HEK293 (cell line): ENCODE results near the gene ZCCHC24.

ENCODE experiments used
- ELK4 ChIP-seq: IDR thresholded peaks from 2 replicates; pipeline ENCODE4 v1.6.1; 2011; ENCODE audit warnings: mild to moderate bottlenecking, low read depth, low read length, borderline replicate concordance
- GLI4 ChIP-seq: fragments of 450-650 bp; formaldehyde crosslinking; IDR thresholded peaks from 2 replicates; pipeline ENCODE4 v1.5.1; 2016; ENCODE audit warnings: missing biosample characterization, missing genetic modification characterization
- HOXC10 ChIP-seq: sonication (generic); formaldehyde crosslinking; IDR thresholded peaks from 2 replicates; pipeline ENCODE4 v1.8.1; 2023; ENCODE audit warnings: mild to moderate bottlenecking, missing genetic modification reagents
- KLF1 ChIP-seq: fragments of 450-650 bp; formaldehyde crosslinking; IDR thresholded peaks from 2 replicates; pipeline ENCODE4 v1.5.1; 2016; ENCODE audit warnings: missing biosample characterization, missing genetic modification characterization
- KLF10 ChIP-seq: fragments of 450-650 bp; IDR thresholded peaks from 2 replicates; pipeline ENCODE4 v1.5.1; 2018; ENCODE audit warnings: missing biosample characterization, mild to moderate bottlenecking, missing genetic modification characterization
- KLF7 ChIP-seq: fragments of 450-650 bp; formaldehyde crosslinking; IDR thresholded peaks from 2 replicates; pipeline ENCODE4 v1.5.1; 2016; ENCODE audit warnings: missing biosample characterization, missing genetic modification characterization, borderline replicate concordance
- KLF8 ChIP-seq: fragments of 450-650 bp; formaldehyde crosslinking; IDR thresholded peaks from 2 replicates; pipeline ENCODE4 v1.5.1; 2016; ENCODE audit warnings: missing biosample characterization, missing genetic modification characterization
- PBX3 ChIP-seq: sonication (generic); formaldehyde crosslinking; IDR thresholded peaks from 2 replicates; pipeline ENCODE4 v1.8.1; 2022; ENCODE audit warnings: mild to moderate bottlenecking, moderate library complexity, missing genetic modification reagents
- SCRT2 ChIP-seq: fragments of 450-650 bp; formaldehyde crosslinking; IDR thresholded peaks from 2 replicates; pipeline ENCODE4 v1.5.1; 2016; ENCODE audit warnings: missing biosample characterization, missing genetic modification characterization
- SP3 ChIP-seq: fragments of 450-650 bp; formaldehyde crosslinking; IDR thresholded peaks from 2 replicates; pipeline ENCODE4 v1.5.1; 2016; ENCODE audit warnings: missing biosample characterization, missing genetic modification characterization
- WT1 ChIP-seq: fragments of 450-650 bp; formaldehyde crosslinking; IDR thresholded peaks from 2 replicates; pipeline ENCODE4 v1.5.1; 2016; ENCODE audit warnings: missing biosample characterization, missing genetic modification characterization
- YY1 ChIP-seq: fragments of 450-650 bp; formaldehyde crosslinking; IDR thresholded peaks from 2 replicates; pipeline ENCODE4 v1.5.1; 2018; ENCODE audit warnings: missing biosample characterization, missing genetic modification characterization
- ZBTB21 ChIP-seq: fragments of 450-650 bp; formaldehyde crosslinking; IDR thresholded peaks from 2 replicates; pipeline ENCODE4 v1.5.1; 2017; ENCODE audit warnings: missing biosample characterization, missing genetic modification characterization
- ZEB2 ChIP-seq: fragments of 450-650 bp; formaldehyde crosslinking; IDR thresholded peaks from 2 replicates; pipeline ENCODE4 v1.5.1; 2016; ENCODE audit warnings: missing biosample characterization, missing genetic modification characterization
- ZNF148 ChIP-seq: fragments of 450-650 bp; formaldehyde crosslinking; IDR thresholded peaks from 2 replicates; pipeline ENCODE4 v1.5.0; 2017; ENCODE audit warnings: missing biosample characterization, missing genetic modification characterization, borderline replicate concordance
- ZNF16 ChIP-seq: fragments of 450-650 bp; formaldehyde crosslinking; IDR thresholded peaks from 2 replicates; pipeline ENCODE4 v1.5.1; 2016; ENCODE audit warnings: low read depth, missing biosample characterization, missing genetic modification characterization
- ZNF239 ChIP-seq: fragments of 450-650 bp; formaldehyde crosslinking; IDR thresholded peaks from 2 replicates; pipeline ENCODE4 v1.5.1; 2016; ENCODE audit warnings: missing biosample characterization, missing genetic modification characterization
- ZNF341 ChIP-seq: fragments of 450-650 bp; formaldehyde crosslinking; IDR thresholded peaks from 2 replicates; pipeline ENCODE4; 2016; ENCODE audit warnings: low read depth, missing biosample characterization, missing genetic modification characterization
- ZNF366 ChIP-seq: fragments of 450-650 bp; formaldehyde crosslinking; conservative IDR thresholded peaks from 2 replicates; pipeline ENCODE4 v1.5.1; 2016; ENCODE audit warnings: missing biosample characterization, missing genetic modification characterization
- ZNF426 ChIP-seq: fragments of 450-650 bp; formaldehyde crosslinking; IDR thresholded peaks from 2 replicates; pipeline ENCODE4 v1.5.1; 2017; ENCODE audit warnings: missing biosample characterization, missing genetic modification characterization, mild to moderate bottlenecking, inconsistent platforms, moderate library complexity
- ZNF473 ChIP-seq: fragments of 450-650 bp; formaldehyde crosslinking; IDR thresholded peaks from 2 replicates; pipeline ENCODE4 v1.5.1; 2017; ENCODE audit warnings: missing biosample characterization, missing genetic modification characterization
- ZNF48 ChIP-seq: fragments of 450-650 bp; formaldehyde crosslinking; IDR thresholded peaks from 2 replicates; pipeline ENCODE4 v1.5.1; 2016; ENCODE audit warnings: missing biosample characterization, missing genetic modification characterization
- ZNF510 ChIP-seq: fragments of 450-650 bp; formaldehyde crosslinking; IDR thresholded peaks from 2 replicates; pipeline ENCODE4 v1.5.1; 2018; ENCODE audit warnings: mild to moderate bottlenecking, missing genetic modification characterization, missing biosample characterization; ENCODE audit not compliant: insufficient replicate concordance
- ZNF600 ChIP-seq: fragments of 450-650 bp; formaldehyde crosslinking; IDR thresholded peaks from 2 replicates; pipeline ENCODE4 v1.5.1; 2016; ENCODE audit warnings: missing biosample characterization, missing genetic modification characterization
- ZNF626 ChIP-seq: fragments of 450-650 bp; sonication (Bioruptor Pico); formaldehyde crosslinking; IDR thresholded peaks from 2 replicates; pipeline ENCODE4 v1.5.1; 2018; ENCODE audit warnings: missing biosample characterization, missing genetic modification characterization, inconsistent platforms
- ZNF670 ChIP-seq: fragments of 450-650 bp; formaldehyde crosslinking; IDR thresholded peaks from 2 replicates; pipeline ENCODE4 v1.5.1; 2016; ENCODE audit warnings: missing biosample characterization, missing genetic modification characterization, low read depth
- ZNF791 ChIP-seq: fragments of 450-650 bp; formaldehyde crosslinking; IDR thresholded peaks from 2 replicates; pipeline ENCODE4 v1.5.1; 2016; ENCODE audit warnings: missing biosample characterization, missing genetic modification characterization
- TF ChIP-seq, protein P1 (sequence below): fragments of 450-650 bp; formaldehyde crosslinking; optimal IDR thresholded peaks from 2 replicates; pipeline ENCODE3; 2016; ENCODE audit warnings: missing biosample characterization, mild to moderate bottlenecking, missing genetic modification characterization
- TF ChIP-seq, protein P2 (sequence below): fragments of 450-650 bp; formaldehyde crosslinking; IDR thresholded peaks from 2 replicates; pipeline ENCODE4 v1.5.1; 2016; ENCODE audit warnings: missing biosample characterization, missing genetic modification characterization
- TF ChIP-seq, protein P3 (sequence below): fragments of 450-650 bp; formaldehyde crosslinking; IDR thresholded peaks from 2 replicates; pipeline ENCODE4 v1.5.1; 2016; ENCODE audit warnings: missing biosample characterization, missing genetic modification characterization

Gene ZCCHC24

GRCh38 chr10:79444199-79445119, 965 bp downstream of the ZCCHC24 start (continued):
- TF ChIP-seq GLI4 (tag by site-specific recombination) (no peak), ZNF366 (tag by site-specific recombination) (no peak), KLF7 (no peak), ZEB2 (tag by site-specific recombination) (peak; percentile 46; the same call in 1 of the 2 replicates), ZNF426 (tag by site-specific recombination) (no peak), ELK4 (no peak), ZNF148 (tag by site-specific recombination) (no peak), ZBTB21 (tag by site-specific recombination) (no peak), ZNF239 (tag by site-specific recombination) (no peak), ZNF510 (no peak), ZNF341 (tag by site-specific recombination) (peak; percentile 72), HOXC10 (CRISPR knock-in tag) (no peak), SCRT2 (tag by site-specific recombination) (no peak), ZNF16 (tag by site-specific recombination) (no peak), ZNF48 (tag by site-specific recombination) (no peak), ZNF791 (no peak), ZNF626 (tag by site-specific recombination) (no peak), ZNF473 (tag by site-specific recombination) (no peak), SP3 (tag by site-specific recombination) (peak; percentile 65; the same call in 1 of the 2 replicates), PBX3 (CRISPR knock-in tag) (no peak), YY1 (tag by site-specific recombination) (no peak), ZNF600 (tag by site-specific recombination) (peak; percentile 59), ZNF670 (tag by site-specific recombination) (no peak), KLF10 (tag by site-specific recombination) (0 out of 2 replicates have a peak, but pooled peaks have one; percentile 4), KLF1 (tag by site-specific recombination) (peak; percentile 77), KLF8 (tag by site-specific recombination) (0 out of 2 replicates have a peak, but pooled peaks have one; percentile 21), WT1 (tag by site-specific recombination) (peak; percentile 74)
- TF ChIP-seq, protein P1, sequence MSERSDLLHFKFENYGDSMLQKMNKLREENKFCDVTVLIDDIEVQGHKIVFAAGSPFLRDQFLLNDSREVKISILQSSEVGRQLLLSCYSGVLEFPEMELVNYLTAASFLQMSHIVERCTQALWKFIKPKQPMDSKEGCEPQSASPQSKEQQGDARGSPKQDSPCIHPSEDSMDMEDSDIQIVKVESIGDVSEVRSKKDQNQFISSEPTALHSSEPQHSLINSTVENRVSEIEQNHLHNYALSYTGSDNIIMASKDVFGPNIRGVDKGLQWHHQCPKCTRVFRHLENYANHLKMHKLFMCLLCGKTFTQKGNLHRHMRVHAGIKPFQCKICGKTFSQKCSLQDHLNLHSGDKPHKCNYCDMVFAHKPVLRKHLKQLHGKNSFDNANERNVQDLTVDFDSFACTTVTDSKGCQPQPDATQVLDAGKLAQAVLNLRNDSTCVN (tag by site-specific recombination) = peak; percentile 69
- TF ChIP-seq, protein P2, sequence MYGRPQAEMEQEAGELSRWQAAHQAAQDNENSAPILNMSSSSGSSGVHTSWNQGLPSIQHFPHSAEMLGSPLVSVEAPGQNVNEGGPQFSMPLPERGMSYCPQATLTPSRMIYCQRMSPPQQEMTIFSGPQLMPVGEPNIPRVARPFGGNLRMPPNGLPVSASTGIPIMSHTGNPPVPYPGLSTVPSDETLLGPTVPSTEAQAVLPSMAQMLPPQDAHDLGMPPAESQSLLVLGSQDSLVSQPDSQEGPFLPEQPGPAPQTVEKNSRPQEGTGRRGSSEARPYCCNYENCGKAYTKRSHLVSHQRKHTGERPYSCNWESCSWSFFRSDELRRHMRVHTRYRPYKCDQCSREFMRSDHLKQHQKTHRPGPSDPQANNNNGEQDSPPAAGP (tag by site-specific recombination) = 0 out of 2 replicates have a peak, but pooled peaks have one; percentile 20
- TF ChIP-seq, protein P3, sequence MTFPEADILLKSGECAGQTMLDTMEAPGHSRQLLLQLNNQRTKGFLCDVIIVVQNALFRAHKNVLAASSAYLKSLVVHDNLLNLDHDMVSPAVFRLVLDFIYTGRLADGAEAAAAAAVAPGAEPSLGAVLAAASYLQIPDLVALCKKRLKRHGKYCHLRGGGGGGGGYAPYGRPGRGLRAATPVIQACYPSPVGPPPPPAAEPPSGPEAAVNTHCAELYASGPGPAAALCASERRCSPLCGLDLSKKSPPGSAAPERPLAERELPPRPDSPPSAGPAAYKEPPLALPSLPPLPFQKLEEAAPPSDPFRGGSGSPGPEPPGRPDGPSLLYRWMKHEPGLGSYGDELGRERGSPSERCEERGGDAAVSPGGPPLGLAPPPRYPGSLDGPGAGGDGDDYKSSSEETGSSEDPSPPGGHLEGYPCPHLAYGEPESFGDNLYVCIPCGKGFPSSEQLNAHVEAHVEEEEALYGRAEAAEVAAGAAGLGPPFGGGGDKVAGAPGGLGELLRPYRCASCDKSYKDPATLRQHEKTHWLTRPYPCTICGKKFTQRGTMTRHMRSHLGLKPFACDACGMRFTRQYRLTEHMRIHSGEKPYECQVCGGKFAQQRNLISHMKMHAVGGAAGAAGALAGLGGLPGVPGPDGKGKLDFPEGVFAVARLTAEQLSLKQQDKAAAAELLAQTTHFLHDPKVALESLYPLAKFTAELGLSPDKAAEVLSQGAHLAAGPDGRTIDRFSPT (tag by site-specific recombination) = 0 out of 2 replicates have a peak, but pooled peaks have one; percentile 22
